C4-2B (cell line): ENCODE results near the gene VIPR1.

Source experiments
- H3K27ac ChIP-seq: fragments of 450-650 bp; 2 replicates; pipeline ENCODE4 v1.5.1; 2017
- ZFX ChIP-seq: fragments of 450-650 bp; IDR thresholded peaks from 2 replicates; pipeline ENCODE4 v1.6.1; 2017
- TF ChIP-seq, protein P1 (sequence below): fragments of 450-650 bp; conservative IDR thresholded peaks from 2 replicates; pipeline ENCODE4 v1.5.1; 2017; ENCODE audit warnings: mild to moderate bottlenecking

The VIPR1 gene

GRCh38 chr3:42489116-42489936, 13.1 kb upstream of the VIPR1 start:
- TF ChIP-seq ZFX, result no peak
- H3K27ac ChIP-seq, result peak overlapping the region; percentile 86

GRCh38 chr3:42489937-42490227, 12.6 kb upstream of the VIPR1 start:
- peak overlapping the region; percentile 86 for H3K27ac ChIP-seq
- TF ChIP-seq, protein P1, sequence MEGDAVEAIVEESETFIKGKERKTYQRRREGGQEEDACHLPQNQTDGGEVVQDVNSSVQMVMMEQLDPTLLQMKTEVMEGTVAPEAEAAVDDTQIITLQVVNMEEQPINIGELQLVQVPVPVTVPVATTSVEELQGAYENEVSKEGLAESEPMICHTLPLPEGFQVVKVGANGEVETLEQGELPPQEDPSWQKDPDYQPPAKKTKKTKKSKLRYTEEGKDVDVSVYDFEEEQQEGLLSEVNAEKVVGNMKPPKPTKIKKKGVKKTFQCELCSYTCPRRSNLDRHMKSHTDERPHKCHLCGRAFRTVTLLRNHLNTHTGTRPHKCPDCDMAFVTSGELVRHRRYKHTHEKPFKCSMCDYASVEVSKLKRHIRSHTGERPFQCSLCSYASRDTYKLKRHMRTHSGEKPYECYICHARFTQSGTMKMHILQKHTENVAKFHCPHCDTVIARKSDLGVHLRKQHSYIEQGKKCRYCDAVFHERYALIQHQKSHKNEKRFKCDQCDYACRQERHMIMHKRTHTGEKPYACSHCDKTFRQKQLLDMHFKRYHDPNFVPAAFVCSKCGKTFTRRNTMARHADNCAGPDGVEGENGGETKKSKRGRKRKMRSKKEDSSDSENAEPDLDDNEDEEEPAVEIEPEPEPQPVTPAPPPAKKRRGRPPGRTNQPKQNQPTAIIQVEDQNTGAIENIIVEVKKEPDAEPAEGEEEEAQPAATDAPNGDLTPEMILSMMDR, result no peak
- no peak for TF ChIP-seq ZFX

DNA sequence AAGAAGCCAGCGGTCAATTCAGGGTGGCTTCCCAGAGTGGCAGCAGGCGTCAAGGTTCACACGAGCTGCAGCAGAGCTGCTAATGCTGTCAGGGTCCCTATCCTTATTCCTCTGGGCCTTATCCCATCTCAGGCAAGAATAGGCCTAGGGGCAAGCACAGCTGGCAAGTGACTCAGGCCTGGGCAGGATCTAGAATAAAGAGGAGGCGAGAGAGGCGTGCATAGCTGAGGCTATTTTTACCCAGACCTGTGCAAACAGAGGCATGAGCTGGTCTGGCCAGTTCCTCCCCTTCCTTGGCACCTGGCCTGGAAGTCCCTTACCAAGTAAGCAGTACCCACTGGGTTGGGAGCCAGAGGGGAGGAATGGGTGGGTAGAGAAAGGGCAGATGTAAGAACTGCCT, 12.2 kb upstream of the VIPR1 start:
- peak overlapping the region; percentile 86 for H3K27ac ChIP-seq
- TF ChIP-seq, protein P1, result no peak
- TF ChIP-seq ZFX, result 0 out of 2 replicates have a peak, but pooled peaks have one; percentile 13

- TF ChIP-seq ZFX, result no peak
- TF ChIP-seq, protein P1, result no peak
- peak overlapping the region; percentile 54 for H3K27ac ChIP-seq
These were observed 10.4 kb upstream of the VIPR1 start for GRCh38 chr3:42491881-42492507.

DNA sequence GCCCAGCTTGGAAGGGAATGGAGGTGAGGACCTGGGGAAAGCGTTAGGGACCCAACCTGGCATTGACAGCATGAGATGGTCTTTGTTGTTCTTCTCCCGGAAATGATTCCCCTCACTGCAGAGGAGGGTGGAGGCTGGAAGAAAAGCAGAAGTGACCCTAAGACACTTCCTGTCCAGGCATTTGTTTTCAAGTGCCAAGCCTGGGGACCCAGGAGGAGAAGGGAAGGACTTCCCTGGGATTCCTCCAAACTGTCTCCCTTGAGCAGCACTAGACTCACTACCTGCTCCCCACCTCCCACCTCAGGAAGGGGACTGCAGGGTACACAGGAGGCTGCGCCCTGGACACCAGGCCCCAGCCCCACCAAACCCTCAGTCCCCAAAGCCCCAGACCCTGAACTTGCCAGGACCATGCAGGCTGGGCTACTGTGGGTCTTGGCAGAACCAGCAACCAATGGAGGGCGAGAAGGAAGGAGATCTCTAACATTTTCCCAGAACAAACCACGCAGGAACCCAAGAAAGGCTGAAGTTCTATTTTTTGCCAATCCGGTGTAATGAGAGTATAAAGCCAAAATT, 9.8 kb upstream of the VIPR1 start:
- TF ChIP-seq, protein P1, result no peak
- no peak for TF ChIP-seq ZFX
- H3K27ac ChIP-seq, result peak overlapping the region; percentile 54

DNA sequence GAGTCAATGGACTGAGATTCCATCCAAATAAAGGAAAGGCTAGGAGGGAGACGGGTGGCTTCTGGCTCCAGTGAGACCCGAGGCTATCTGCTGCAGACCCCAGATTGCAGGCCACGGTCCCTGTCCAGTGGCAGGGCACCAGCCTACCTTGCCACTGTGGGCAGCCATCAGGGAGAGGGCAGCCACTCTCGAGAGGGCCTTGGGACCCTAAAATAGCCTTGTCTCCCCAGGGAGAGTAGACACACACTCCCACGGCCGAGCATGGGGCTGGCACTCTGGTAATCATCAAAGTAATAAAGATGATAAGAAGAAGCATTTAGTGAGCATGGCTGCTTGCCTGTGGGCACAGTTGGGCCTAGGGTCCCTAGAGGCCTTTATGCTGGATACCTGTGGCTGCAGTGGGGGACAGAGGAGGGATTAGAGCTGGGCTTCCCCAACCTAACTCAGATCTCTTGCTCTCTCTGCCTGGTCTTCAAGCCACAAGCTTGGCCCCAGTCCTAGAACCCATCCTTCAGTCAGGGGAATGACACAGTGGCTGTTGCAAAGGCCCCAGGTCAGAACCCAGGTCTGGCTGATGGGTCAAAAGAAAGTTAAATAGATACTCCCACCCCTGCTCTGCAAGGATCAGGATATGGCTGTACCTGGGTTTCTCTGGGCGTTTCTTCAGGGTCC, 9.2 kb upstream of the VIPR1 start:
- TF ChIP-seq, protein P1, result no peak
- no peak for TF ChIP-seq ZFX
- peak overlapping the region; percentile 54 for H3K27ac ChIP-seq

- TF ChIP-seq ZFX, result no peak
- TF ChIP-seq, protein P1, result no peak
- H3K27ac ChIP-seq, result peak overlapping the region; percentile 54; the same call in 1 of the 2 replicates
These were observed 8.7 kb upstream of the VIPR1 start for GRCh38 chr3:42493798-42494151.
